ENCODE results near the gene MAP1B.

The MAP1B gene

GRCh38 chr5:72231991-72232703, 124.9 kb downstream of the MAP1B start:
- no peak for DNase-seq

DNA sequence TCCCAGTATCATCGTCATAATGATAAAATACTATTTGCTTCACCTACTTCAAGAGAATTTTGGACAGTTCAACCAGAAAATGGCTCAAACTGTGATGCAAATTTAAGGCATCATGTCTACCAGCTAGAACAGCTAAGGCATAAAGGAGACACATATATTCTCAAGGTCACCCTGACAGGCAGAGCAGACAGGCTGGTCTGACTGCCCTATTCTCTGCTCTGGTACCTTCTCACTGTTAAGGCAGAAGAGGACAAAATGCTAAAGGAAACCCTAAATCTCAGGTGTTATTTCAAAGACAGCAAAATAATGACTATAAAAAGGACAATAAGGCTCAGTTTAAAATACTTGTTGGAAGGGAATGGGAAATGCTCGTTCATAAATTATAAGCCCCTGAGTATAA, 125.6 kb downstream of the MAP1B start:
- DNase-seq = no peak

DNA sequence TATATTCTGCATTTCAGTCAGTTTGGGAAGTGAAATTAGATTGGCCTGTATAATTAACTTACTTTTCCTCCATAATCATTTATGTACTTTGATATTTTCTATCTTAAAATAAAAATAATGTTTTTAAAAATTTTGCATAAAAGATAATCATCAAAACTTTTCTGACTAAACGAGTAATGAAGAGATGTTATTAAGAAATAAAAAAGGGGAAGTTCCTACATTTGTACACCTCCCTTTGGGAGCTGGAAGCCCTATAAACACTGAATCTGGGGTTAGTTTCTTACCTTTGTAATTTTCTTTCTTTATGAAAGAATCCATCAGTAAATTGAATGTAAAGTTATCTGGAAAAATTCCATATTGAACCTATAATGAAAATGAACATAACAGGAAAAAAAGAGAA, 126.6 kb downstream of the MAP1B start:
- no peak for DNase-seq

GRCh38 chr5:72234265-72234700, 127.0 kb downstream of the MAP1B start:
- no peak for DNase-seq

GRCh38 chr5:72234868-72235267, 127.6 kb downstream of the MAP1B start:
- no peak for DNase-seq

DNA sequence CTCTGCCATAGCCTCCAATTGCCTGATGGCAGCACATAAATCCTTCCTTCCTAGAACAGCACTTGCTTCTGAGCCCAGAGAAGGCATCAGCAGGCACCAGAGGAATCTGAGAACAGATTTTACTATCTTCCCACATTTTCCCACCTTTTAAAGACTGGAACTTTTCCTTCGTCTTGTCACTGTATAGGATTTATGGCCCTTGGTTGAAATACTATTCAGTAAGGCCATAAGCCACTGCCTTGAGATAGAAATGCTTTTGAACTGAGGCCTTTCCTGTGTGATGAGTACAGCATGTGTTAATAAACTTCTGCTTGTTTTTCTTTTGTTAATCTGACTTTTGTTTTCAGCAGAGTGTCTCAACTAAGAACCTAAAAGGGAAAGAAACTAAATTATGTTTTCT, 128.4 kb downstream of the MAP1B start:
- DNase-seq = no peak

DNA sequence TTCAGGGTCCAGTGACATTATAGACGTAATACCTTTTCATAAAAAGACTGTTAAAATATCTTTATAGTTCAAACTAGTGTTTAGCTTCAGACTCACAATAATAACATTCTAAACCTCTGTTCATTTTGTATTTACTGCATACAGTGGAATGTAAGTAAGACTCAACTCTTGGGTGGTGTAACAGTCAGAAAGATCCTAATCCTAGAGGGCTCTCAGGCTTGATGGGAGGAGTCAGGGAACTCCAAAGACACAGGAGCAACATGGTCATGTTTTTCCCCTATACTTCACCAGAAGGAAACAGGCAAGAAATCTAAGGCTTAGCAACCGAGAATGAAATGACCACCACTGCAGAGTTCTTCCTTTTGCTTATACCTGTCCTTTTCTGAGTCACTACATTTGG, 130.1 kb downstream of the MAP1B start:
- DNase-seq = no peak

GRCh38 chr5:72237879-72238278, 130.6 kb downstream of the MAP1B start:
- DNase-seq = no peak

DNA sequence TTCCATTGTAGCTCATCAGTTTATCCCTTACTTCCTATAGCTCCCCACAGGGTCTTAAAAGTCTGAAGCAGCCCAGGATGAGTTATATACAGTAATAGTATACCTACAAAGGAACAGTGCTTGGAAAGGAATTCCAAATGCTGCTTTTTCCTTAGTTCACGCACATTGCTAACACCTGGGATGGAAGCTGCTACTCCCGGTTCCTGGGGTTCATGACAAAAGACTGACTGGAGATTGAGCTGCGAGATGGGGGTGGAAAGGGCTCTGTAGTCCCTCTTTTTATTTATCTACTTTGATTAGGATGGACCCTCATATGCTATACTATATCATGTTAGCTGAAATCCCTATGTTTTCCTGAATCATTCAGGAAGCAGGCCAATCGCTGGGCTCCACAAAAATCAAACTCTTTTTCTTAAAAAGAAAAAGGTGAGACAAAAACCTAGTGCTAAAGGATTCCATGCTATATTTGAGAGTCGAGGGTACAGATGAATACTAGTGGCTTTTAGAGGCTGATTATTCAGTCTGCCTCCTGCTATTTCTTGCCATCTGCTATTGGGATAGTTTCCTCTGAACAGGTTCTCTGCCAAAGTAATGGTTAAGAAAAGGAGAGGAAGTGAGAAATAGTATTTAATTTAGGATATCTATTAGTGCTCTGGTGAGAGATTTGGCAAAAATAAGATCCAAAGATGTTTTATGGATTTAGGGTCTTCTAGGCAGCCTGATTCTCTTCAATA, 131.6 kb downstream of the MAP1B start:
- no peak for DNase-seq

DNA sequence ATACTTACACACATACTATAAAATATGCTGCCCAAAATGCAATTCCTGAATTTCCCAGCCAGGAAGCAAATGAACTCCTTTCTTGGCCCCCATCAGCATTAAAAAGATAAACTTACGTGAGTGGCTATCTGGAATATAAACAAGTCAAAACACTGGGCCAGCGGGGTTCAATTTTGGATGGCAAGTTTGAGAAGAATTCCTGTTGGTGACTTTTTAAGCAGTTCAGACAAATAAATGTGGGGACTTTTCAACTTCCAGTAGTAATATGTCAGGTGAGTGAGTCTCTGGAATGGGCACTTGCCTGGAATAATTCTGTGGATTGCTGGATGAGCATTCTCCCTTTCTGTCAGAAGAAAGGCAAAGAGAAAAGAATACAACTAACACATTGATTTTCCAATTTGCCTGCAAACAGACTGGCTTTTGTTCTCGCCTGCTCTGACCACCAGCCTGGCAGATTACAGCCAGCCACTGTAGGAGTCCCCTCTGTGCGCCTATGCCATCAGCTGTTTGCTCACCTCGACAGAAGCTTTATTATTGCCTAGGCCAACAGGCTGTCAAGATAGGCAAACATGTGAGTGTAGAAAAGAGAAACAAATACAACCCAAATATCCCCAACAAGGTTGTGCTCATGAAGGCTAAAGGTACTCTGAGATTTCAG, 134.2 kb downstream of the MAP1B start:
- DNase-seq = no peak

DNA sequence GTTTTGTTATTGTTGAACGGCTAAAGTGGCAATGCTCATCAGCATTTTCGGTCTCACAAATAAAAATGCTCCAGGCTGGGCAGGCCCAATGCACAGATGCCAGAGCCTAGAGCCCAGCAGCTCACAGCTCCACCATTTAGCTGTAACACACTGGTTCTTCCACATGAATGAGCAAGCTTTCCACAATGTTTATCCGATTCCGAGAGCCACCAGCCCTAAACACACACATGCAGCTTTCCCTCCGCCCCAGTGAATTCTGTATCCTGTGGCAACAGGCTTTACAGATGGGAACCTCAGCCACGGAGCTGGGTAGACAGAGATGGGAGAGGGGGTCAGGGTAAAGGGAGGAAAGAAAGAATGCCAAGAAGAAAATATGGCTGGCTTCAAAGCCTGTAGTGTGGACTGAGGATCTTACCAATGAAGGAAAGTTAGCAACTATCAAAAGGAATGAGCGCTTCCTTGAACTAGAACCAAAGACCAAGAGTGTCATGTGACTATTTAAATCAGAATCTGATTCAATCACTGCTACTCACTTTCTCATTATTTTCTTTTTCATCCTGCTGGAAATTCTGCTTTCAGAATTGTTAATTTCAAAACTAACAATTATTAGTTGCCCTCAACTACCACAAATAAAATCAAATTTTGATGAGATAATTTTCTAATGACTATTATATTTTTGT, 135.7 kb downstream of the MAP1B start:
- no peak for DNase-seq

GRCh38 chr5:72243706-72244105, 136.4 kb downstream of the MAP1B start:
- DNase-seq = no peak

DNA sequence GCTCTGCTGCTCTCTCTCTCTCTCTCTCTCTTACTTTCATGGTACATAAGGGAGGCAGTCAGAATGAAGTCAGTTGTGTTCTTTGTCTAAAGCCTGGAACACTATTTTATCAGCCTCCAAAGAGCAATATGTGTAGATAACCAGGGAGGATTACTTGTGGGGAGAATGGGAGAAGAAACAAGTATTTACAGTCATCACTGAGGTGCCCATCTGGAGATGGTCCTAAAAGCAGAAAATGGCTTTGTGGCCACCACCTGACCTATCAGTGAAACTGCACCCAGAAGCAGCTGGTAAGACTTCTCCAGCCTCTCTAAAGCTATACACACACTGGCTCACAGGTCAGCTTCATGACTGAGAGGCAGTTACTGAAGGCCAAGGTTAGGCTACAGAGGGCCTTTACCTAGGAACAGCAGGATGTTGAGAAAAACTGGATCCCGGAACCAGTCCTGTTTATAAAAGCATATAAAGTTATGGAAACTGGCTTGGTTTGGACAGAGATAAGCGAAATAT, 137.6 kb downstream of the MAP1B start:
- DNase-seq = no peak

DNA sequence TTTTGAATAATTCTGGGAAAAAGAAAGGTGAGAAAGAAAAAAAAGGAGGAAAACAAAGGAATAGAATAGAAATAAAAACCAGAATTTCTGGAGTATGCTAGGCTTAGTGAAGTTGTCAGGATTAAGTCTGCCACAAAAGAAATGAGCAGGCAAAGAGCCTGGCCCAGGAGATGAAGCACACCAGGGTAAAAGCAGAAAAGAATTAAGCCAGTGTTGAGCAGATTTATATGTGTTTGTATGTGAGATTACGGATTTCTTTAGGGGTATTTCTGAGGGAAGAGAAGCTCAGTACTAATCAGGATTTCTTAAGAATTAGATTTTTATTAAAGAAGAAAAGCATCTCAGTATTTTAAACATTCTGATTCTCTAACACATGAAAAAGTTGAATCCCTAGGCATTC, 138.3 kb downstream of the MAP1B start:
- DNase-seq = no peak

DNA sequence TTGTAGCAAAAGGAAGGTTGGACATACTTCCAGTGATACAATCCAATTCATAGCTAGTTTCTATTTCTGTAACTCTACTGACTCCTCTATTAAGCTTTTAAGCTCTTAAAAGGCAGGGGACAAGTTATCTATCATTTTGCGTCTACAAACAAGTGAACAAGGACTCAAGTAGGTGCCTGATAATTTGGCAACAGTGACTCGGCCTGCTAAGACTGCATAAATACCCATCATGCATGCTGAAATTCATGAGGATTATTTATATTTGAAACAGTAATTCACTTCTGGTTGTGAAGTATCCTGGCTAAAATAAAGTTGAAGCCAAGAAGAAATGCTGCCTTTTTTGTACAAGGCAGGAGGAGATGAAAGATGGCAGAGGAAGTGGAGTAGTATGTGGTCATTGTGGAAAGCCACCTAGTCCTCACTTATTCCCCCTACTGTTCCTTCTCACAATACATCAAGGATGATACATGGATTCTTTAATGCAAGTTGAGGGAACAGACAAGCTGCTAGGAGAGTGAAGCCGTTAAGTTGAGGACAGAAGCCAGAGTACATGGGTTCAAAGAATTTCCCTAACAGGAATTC, 138.8 kb downstream of the MAP1B start:
- no peak for DNase-seq

- no peak for DNase-seq
Measured at GRCh38 chr5:72246954-72247442, 139.7 kb downstream of the MAP1B start.

DNA sequence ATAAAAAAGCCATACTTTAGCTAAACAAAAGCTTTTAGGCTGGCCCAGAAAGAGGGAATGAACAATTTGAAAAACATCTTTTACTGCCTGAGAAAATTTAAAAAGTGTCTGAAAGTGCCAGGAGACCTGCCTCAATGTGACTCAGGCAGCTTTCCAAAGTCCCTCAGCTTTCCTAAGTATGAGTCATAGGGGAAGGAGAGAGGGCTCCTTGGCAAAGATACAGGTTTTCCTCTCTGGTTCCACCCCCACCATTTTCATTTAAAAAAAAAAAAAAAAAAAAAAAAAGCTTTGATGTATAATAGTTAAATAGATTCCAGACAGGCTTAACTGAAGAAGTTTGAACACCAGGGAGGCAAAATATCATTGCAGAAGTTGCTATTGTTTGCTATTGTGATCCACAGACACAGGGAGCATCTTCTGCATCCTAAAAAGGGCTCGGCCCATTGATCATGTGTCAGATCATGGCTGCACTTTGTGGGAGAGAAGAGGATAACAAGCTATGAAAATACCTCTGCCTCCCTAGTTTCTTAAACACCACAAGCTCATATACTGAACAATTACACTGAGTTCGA, 141.2 kb downstream of the MAP1B start:
- DNase-seq = no peak

DNA sequence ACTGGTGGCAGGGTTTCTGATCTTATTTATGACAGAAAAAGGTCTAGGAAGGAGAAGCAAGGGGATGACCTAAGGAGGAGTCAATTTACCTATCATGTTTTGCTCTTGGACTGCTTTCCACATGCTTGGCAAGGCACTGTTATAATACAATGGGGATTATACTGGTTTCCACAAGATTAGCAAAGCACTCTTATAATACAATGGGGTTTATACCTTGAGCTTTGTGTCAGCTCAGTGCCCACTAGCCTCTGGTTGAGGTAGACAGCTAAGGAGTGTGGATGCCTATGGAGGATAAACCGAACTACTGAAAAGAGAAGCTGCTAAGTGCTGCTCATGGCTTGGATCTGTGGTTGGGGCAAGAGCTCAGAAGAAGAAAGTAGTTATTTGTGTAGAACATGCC, 144.1 kb downstream of the MAP1B start:
- DNase-seq = no peak

DNA sequence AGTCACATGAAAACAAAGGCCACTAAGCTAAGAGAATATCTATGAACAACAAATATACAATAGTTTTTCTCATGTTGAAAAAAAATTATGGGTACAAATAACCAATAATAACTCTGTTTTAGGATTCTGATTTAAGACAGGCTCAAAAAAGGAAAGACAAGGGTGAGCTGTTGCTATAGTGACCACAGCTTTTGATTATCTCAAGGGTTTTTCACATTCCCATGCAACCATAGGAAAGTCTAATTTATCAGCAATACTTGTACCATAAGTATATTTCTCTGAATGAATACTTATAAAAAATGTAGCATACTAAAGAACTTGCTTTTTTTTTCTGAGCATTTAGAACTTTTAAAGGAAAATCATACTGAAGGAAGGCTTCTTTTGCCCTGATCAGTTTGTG, 144.7 kb downstream of the MAP1B start:
- DNase-seq = no peak

GRCh38 chr5:72252574-72253155, 145.4 kb downstream of the MAP1B start:
- no peak for DNase-seq

DNA sequence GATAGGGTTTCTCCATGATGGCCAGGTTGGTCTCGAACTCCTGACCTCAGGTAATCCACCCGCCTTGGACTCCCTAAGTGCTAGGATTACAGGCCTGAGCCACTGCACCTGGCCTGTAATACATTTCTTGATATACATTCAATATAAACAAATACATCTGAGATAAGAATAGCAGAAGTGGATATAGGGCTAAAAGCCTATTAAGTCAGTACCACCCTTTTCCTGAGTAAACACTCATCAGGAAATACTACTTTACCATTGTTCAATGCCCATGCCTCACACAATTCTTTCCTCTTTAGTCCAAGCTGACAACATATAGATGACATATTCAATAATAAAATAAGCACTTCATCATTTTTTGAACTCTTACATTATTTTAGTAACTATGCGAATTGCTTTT, 148.0 kb downstream of the MAP1B start:
- no peak for DNase-seq

DNA sequence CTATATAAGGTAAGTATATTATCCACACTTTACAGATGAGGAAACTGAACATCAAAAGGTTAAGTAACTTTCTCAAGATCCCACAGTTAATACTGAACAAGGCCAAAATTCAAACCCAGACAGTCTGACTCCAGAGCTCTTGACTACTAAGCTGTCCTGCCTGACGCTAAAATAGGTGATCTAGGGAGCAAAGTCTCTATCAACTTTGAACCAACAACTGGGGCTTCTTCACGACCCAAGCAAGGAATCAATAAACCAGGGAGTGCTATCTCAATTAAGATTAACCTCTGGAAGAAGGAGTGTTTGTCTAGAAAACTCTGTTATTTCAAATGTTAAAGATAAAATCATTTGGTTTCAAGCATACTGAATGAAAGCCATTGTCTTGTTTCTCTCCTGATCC, 148.4 kb downstream of the MAP1B start:
- no peak for DNase-seq
